IMR-90 (cell line): ENCODE results near the gene LIN37.

Source experiments
- CTCF ChIP-seq: conservative IDR thresholded peaks from 2 replicates; pipeline ENCODE4 v1.5.1; 2012; ENCODE audit warnings: mild to moderate bottlenecking, low read depth, low read length, improper control_type of control experiment
- FOS ChIP-seq: fragments of 150-350 bp; IDR thresholded peaks from 2 replicates; pipeline ENCODE4 v1.6.1; 2016; ENCODE audit warnings: low read depth, low read length
- MAFK ChIP-seq: IDR thresholded peaks from 2 replicates; pipeline ENCODE4 v1.6.1; 2012; ENCODE audit warnings: low read depth, low read length, improper control_type of control experiment
- MXI1 ChIP-seq: IDR thresholded peaks from 2 replicates; pipeline ENCODE4 v1.6.1; 2012; ENCODE audit warnings: low read depth, mild to moderate bottlenecking, low read length, moderate library complexity, borderline replicate concordance
- POLR2A ChIP-seq: IDR thresholded peaks from 2 replicates; pipeline ENCODE4 v1.6.1; 2012; ENCODE audit warnings: mild to moderate bottlenecking, low read depth, low read length
- RFX5 ChIP-seq: IDR thresholded peaks from 2 replicates; pipeline ENCODE4 v1.8.0; 2012; ENCODE audit warnings: low read depth, mild to moderate bottlenecking, low read length, moderate library complexity
- SMC3 ChIP-seq: fragments of 150-350 bp; IDR thresholded peaks from 2 replicates; pipeline ENCODE4 v1.6.1; 2016; ENCODE audit warnings: low read depth, mild to moderate bottlenecking, antibody characterized with exemption, low read length, moderate library complexity
- TF ChIP-seq, protein P1 (sequence below): fragments of 150-350 bp; IDR thresholded peaks from 2 replicates; pipeline ENCODE4 v1.6.1; 2017; ENCODE audit warnings: mild to moderate bottlenecking, antibody characterized with exemption, low read length, low read depth

GRCh38 chr19:35702223-35703012 is 46.0 kb upstream of the LIN37 start:
- no peak for TF ChIP-seq CTCF
- no peak for TF ChIP-seq POLR2A
- TF ChIP-seq, protein P1, sequence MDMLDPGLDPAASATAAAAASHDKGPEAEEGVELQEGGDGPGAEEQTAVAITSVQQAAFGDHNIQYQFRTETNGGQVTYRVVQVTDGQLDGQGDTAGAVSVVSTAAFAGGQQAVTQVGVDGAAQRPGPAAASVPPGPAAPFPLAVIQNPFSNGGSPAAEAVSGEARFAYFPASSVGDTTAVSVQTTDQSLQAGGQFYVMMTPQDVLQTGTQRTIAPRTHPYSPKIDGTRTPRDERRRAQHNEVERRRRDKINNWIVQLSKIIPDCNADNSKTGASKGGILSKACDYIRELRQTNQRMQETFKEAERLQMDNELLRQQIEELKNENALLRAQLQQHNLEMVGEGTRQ: peak; percentile 6; the same call in 1 of the 2 replicates
- TF ChIP-seq MAFK: no peak
- TF ChIP-seq SMC3: no peak
- no peak for TF ChIP-seq MXI1
- TF ChIP-seq FOS: peak; percentile 97
- no peak for TF ChIP-seq RFX5
